K562 (cell line): ENCODE measurements around the gene DSP. TPM values are rescaled to one million over a fixed set of nuclear protein-coding genes. Genes with fewer than 3 reads are reported as not detected.
A peak's percentile ranks its signal among the peaks of the same experiment; 100 is the strongest.

Experiments
- ATAC-seq: fragments of 200-7000 bp; cut with Tn5 transposase; 3 replicates; pipeline ENCODE4 v1.9.1; 2020; ENCODE audit warnings: moderate library complexity
- BruUV-seq: library from RNA; stranded (reverse); fragments of 400-500 nt; replicated peaks from 2 replicates; lab custom pipeline; 2021; lab: Mats Ljungman, UMichigan
- CTCF ChIA-PET: fragments of 300-600 bp; formaldehyde crosslinking; extraction: SDS; loops from one replicate; lab custom pipeline; 2021; ENCODE audit warnings: low intra/inter-chr PET ratio; lab: Yijun Ruan, JAX
- POLR2A ChIA-PET: fragments of 300-600, 350-650 bp; sonication (Branson Sonifier 250); formaldehyde crosslinking; extraction: SDS; loops from one replicate; lab custom pipeline; 2021; ENCODE audit warnings: antibody characterized with exemption, inconsistent platforms; lab: Yijun Ruan, JAX
- DNase-seq, 4 experiments: peaks; one replicate each; pipeline versions ENCODE4 v3.0.0 to v3.0.0-alpha.2; 2011 to 2018; ENCODE audit warnings: low spot score in 3 of 4, mixed read lengths in 3 of 4; ENCODE audit errors: extremely low read depth in 1 of 4
- FAIRE-seq: peaks from 2 replicates; lab custom pipeline; 2011; peaks lifted over from hg19 to GRCh38; lab: Jason Lieb, UNC
- H2AFZ ChIP-seq: 2 replicates; pipeline ENCODE4 v1.6.0; 2011; ENCODE audit warnings: low read depth, low read length, control low read depth, inconsistent platforms
- H3K27ac ChIP-seq: fragments of 200-600 bp; 3 replicates; pipeline ENCODE4 v1.8.0; 2011; ENCODE audit warnings: low read depth, mild to moderate bottlenecking, control low read depth, inconsistent platforms, low read length, moderate library complexity, mixed read lengths; ENCODE audit errors: extremely low read depth
- H3K27me3 ChIP-seq, 2 experiments: fragments of 300-600 bp in 1 of 2; 2 replicates in 1 of 2; 3 replicates in 1 of 2; pipeline versions ENCODE4 v1.6.0 to v1.8.0; 2011; ENCODE audit warnings: inconsistent platforms in 2 of 2, low read length in 2 of 2, mild to moderate bottlenecking in 1 of 2, mixed read lengths in 1 of 2, moderate library complexity in 1 of 2; ENCODE audit not compliant: control insufficient read depth in 2 of 2, insufficient read depth in 2 of 2
- H3K36me3 ChIP-seq: fragments of 300-600 bp; 3 replicates; pipeline ENCODE4 v1.8.0; 2011; ENCODE audit warnings: mild to moderate bottlenecking, low read length, inconsistent platforms; ENCODE audit not compliant: control insufficient read depth, insufficient read depth
- H3K4me1 ChIP-seq, 2 experiments: fragments of 200-600 bp in 1 of 2; replicated peaks in 1 of 2; 2 replicates in 1 of 2; 3 replicates in 1 of 2; pipeline versions ENCODE4 v1.5.1 to v1.8.0; 2011; ENCODE audit warnings: inconsistent platforms in 2 of 2, low read length in 2 of 2, mild to moderate bottlenecking in 1 of 2, mixed read lengths in 1 of 2, moderate library complexity in 1 of 2; ENCODE audit not compliant: control insufficient read depth in 2 of 2, insufficient read depth in 2 of 2
- H3K4me2 ChIP-seq: 2 replicates; pipeline ENCODE4 v1.6.1; 2011; ENCODE audit warnings: low read length, control low read depth, inconsistent platforms, mixed read lengths; ENCODE audit not compliant: insufficient read depth
- H3K4me3 ChIP-seq: fragments of 200-600 bp; sonication (generic), shearing (Covaris generic); 2 replicates; pipeline ENCODE4 v1.5.1; 2016; ENCODE audit warnings: control low read depth, inconsistent platforms
- H3K79me2 ChIP-seq: fragments of 200-600 bp; 3 replicates; pipeline ENCODE4 v1.8.0; 2011; ENCODE audit warnings: low read length, inconsistent platforms; ENCODE audit not compliant: control insufficient read depth, insufficient read depth
- H3K9ac ChIP-seq, 2 experiments: 2 replicates each; pipeline versions ENCODE4 v1.6.0 to v1.6.1; 2011; ENCODE audit warnings: low read depth in 2 of 2, low read length in 2 of 2, control low read depth in 1 of 2, inconsistent platforms in 1 of 2, mild to moderate bottlenecking in 1 of 2, mixed read lengths in 1 of 2; ENCODE audit not compliant: insufficient read depth in 1 of 2
- H3K9me1 ChIP-seq: one replicate; pipeline ENCODE4 v1.6.0; 2011; ENCODE audit warnings: inconsistent platforms, mild to moderate bottlenecking, low read length, moderate library complexity; ENCODE audit not compliant: control insufficient read depth, insufficient read depth
- H3K9me3 ChIP-seq: replicated peaks from 2 replicates; pipeline ENCODE4 v1.5.1; 2011; ENCODE audit warnings: low read depth, low read length, inconsistent platforms; ENCODE audit not compliant: control insufficient read depth, insufficient read depth
- H4K20me1 ChIP-seq: replicated peaks from 2 replicates; pipeline ENCODE4 v1.6.1; 2011; ENCODE audit warnings: low read length, inconsistent platforms, mixed read lengths; ENCODE audit not compliant: control insufficient read depth, insufficient read depth
- BMI1 ChIP-seq: fragments of 150-350 bp; IDR thresholded peaks from 2 replicates; pipeline ENCODE4 v1.6.1; 2014; ENCODE audit warnings: low read length
- CBX2 ChIP-seq: fragments of 200-600 bp; sonication (generic); IDR thresholded peaks from one replicate; pipeline ENCODE4 v1.6.1; 2012; ENCODE audit warnings: mild to moderate bottlenecking, low read length, inconsistent platforms; ENCODE audit not compliant: insufficient read depth, poor library complexity, severe bottlenecking
- EZH2 ChIP-seq: IDR thresholded peaks from 2 replicates; pipeline ENCODE4 v1.6.1; 2012; ENCODE audit warnings: low read depth, mild to moderate bottlenecking, inconsistent platforms, low read length, borderline replicate concordance
- HMG20A ChIP-seq: fragments of 450-650 bp; formaldehyde crosslinking; conservative IDR thresholded peaks from 2 replicates; pipeline ENCODE4 v1.4.0; 2020; ENCODE audit warnings: mild to moderate bottlenecking, mixed read lengths
- HOMEZ ChIP-seq: fragments of 250-450 bp; sonication (Bioruptor Pico); IDR thresholded peaks from 2 replicates; pipeline ENCODE4 v1.4.0; 2020; ENCODE audit warnings: mild to moderate bottlenecking, moderate library complexity
- HSF4 ChIP-seq: fragments of 250-450 bp; sonication (Bioruptor Pico); IDR thresholded peaks from 2 replicates; pipeline ENCODE4 v2.1.2; 2022; ENCODE audit warnings: mild to moderate bottlenecking, moderate library complexity, borderline replicate concordance
- RBFOX2 ChIP-seq: fragments of 200-400 bp; formaldehyde crosslinking; IDR thresholded peaks from 2 replicates; pipeline ENCODE4 v1.6.1; 2017; ENCODE audit warnings: low read depth, mild to moderate bottlenecking, low read length, moderate library complexity
- STAT5B ChIP-seq: fragments of 250-450 bp; sonication (Bioruptor Pico); IDR thresholded peaks from 2 replicates; pipeline ENCODE4 v1.8.0; 2021; ENCODE audit warnings: mild to moderate bottlenecking, inconsistent platforms
- ZFP1 ChIP-seq: fragments of 450-650 bp; formaldehyde crosslinking; IDR thresholded peaks from 2 replicates; pipeline ENCODE4 v1.4.0; 2020; ENCODE audit warnings: mild to moderate bottlenecking, mixed read lengths
- WGBS: fragments of 100-300 bp; shearing (Covaris generic); methylation state at CpG from one replicate; pipeline ENCODE4 v1.1.6; 2016; ENCODE audit warnings: low coverage, mixed read lengths; ENCODE audit not compliant: insufficient coverage; ENCODE audit errors: missing lambda C conversion rate; 5-methylcytosine and 5-hydroxymethylcytosine counted together
- in situ Hi-C: fragments of 300-500 bp; cut with MboI; formaldehyde crosslinking; loops from 4 replicates; pipeline ENCODE4 v1.15.0; 2018; ENCODE audit warnings: inconsistent platforms, mixed read lengths
- intact Hi-C: fragments of 100-400 bp; cut with micrococcal nuclease; formaldehyde crosslinking; loops from 2 replicates; pipeline ENCODE4 v1.14.2; 2022
- polyA plus RNA-seq, 8 experiments: library from polyadenylated mRNA; depleted of rRNA in 4 of 8; stranded (reverse) in 5 of 8; unstranded in 3 of 8; fragments of >200 nt; fragmentation: Nextera tagmentation in 2 of 8; fragmentation: Illumina TruSeq in 1 of 8; extraction: Ambion mirVana in 2 of 8; extraction: Trizol in 1 of 8; gene quantifications; 2 replicates each; pipeline versions ENCODE4 v1.2.1 to v1.2.3, GENCODE V29; 2011 to 2014; ENCODE audit warnings: inconsistent platforms in 1 of 8, missing spikeins in 1 of 8
- total RNA-seq, 7 experiments: library from RNA; depleted of rRNA in 6 of 7; stranded (reverse); fragments of >200 nt in 6 of 7; fragmentation: Illumina TruSeq in 2 of 7; extraction: Trizol in 2 of 7; gene quantifications; 2 replicates each; pipeline versions ENCODE4 v1.2.1 to v1.2.3, GENCODE V29; 2011 to 2021; ENCODE audit warnings: low replicate concordance in 1 of 7

DSP gene
- total and polyA plus RNA-seq, 9 of the 15 experiments (the other 6 are each of a cell fraction or from before 2014, with no cell fraction given), result under 0.01 to 0.24 (median 0.03) TPM; not detected in 2

GRCh38 chr6:7540595-7540994 is 876 bp upstream of the DSP start:
- ChIA-PET CTCF (no interaction called here), POLR2A (no interaction called here)
- in situ Hi-C loops, result no loop called here
- H2AFZ ChIP-seq, result no peak overlapping the region
- no peak overlapping the region for H3K9ac ChIP-seq
- H4K20me1 ChIP-seq, result no peaks in the 10 kb centered on the region; the same call in 1 of the 2 replicates
- ATAC-seq, result no peak
- WGBS, result 66% methylated on average over 17 of the region's 17 CpGs
- H3K9me1 ChIP-seq, result no peaks in the 10 kb centered on the region
- BruUV-seq, result no TSS peak
- H3K4me1 ChIP-seq, result peaks cover 0 to 21% of the 10 kb centered on the region in 2 experiments; a peak in 2 of 5 replicates
- no peak overlapping the region for H3K4me2 ChIP-seq
- H3K27me3 ChIP-seq, result peaks cover 57 to 64% of the 10 kb centered on the region in 2 experiments
- DNase-seq, result no peak
- no peak for TF ChIP-seq ZFP1 (CRISPR knock-in tag)
- 0 out of 2 replicates have a peak, but pooled peaks have one; percentile 7 for TF ChIP-seq BMI1
- TF ChIP-seq CBX2, result peak; percentile 91
- no peak overlapping the region for H3K4me3 ChIP-seq
- H3K36me3 ChIP-seq, result no peaks in the 10 kb centered on the region
- intact Hi-C loops, result no loop called here
- no peak overlapping the region for H3K27ac ChIP-seq
- no peaks in the 10 kb centered on the region for H3K79me2 ChIP-seq
- no peaks in the 10 kb centered on the region for H3K9me3 ChIP-seq
- no peak for FAIRE-seq

- H3K79me2 ChIP-seq, result no peaks in the 10 kb centered on the region
- intact Hi-C loops, result no loop called here
- 10% methylated on average over 73 of the region's 80 CpGs for WGBS
- DNase-seq, result no peak
- TF ChIP-seq EZH2, result 0 out of 2 replicates have a peak, but pooled peaks have one; percentile 59
- no peak for TF ChIP-seq HSF4 (CRISPR knock-in tag)
- TF ChIP-seq HMG20A, result no peak
- no peak for TF ChIP-seq STAT5B (CRISPR knock-in tag)
- no peak for TF ChIP-seq HOMEZ (CRISPR knock-in tag)
- TF ChIP-seq RBFOX2, result 0 out of 2 replicates have a peak, but pooled peaks have one; percentile 22
- ChIA-PET POLR2A (no interaction called here), CTCF (no interaction called here)
- H3K4me1 ChIP-seq, result peaks cover 0 to 21% of the 10 kb centered on the region in 2 experiments; a peak in 2 of 5 replicates
- no peak overlapping the region for H3K4me3 ChIP-seq
- no peak overlapping the region for H3K9ac ChIP-seq
- no peak overlapping the region for H2AFZ ChIP-seq
- no peaks in the 10 kb centered on the region for H3K9me3 ChIP-seq
- ATAC-seq, result no peak
- H3K9me1 ChIP-seq, result no peaks in the 10 kb centered on the region
- BruUV-seq, result no TSS peak
- H3K27me3 ChIP-seq, result peaks cover 65 to 69% of the 10 kb centered on the region in 2 experiments
- H3K4me2 ChIP-seq, result no peak overlapping the region
- no peak for FAIRE-seq
- H3K36me3 ChIP-seq, result no peaks in the 10 kb centered on the region
- H4K20me1 ChIP-seq, result no peaks in the 10 kb centered on the region; the same call in 1 of the 2 replicates
- in situ Hi-C loops, result no loop called here
- H3K27ac ChIP-seq, result no peak overlapping the region
These were observed 798 bp downstream of the DSP start for GRCh38 chr6:7542065-7542873.
